ENCODE measurements around the gene CCR9. TPM values are rescaled to one million over a fixed set of nuclear protein-coding genes. Genes with fewer than 3 reads are reported as not detected.

Gene CCR9
- total RNA-seq, 2 experiments from 2014 or later = 0.32 TPM; not detected in 1

GRCh38 chr3:45911511-45912226, 25.3 kb downstream of the CCR9 start:
- no peaks in the 10 kb centered on the region for H3K9me3 ChIP-seq (ENCODE audit: low read length)

GRCh38 chr3:45912435-45912834, 26.1 kb downstream of the CCR9 start:
- intact Hi-C loops (cut with micrococcal nuclease; ENCODE audit: unreplicated experiment) = no loop called here
- Histone ChIP-seq H3K36me3 (ENCODE audit: insufficient read depth, low read length) (no peaks in the 10 kb centered on the region), H2AFZ (ENCODE audit: low read length) (no peak overlapping the region), H3K27ac (ENCODE audit: low read depth, low read length, poor library complexity, severe bottlenecking) (no peak overlapping the region), H3K9me2 (ENCODE audit: insufficient read depth, low read length) (no peaks in the 10 kb centered on the region), H3K4me1 (ENCODE audit: insufficient read depth, low read length, poor library complexity, severe bottlenecking) (no peaks in the 10 kb centered on the region), H3K4me2 (ENCODE audit: low read length) (no peak overlapping the region), H4K20me1 (ENCODE audit: insufficient read depth, low read length) (no peaks in the 10 kb centered on the region), H3K9me3 (ENCODE audit: low read length) (no peaks in the 10 kb centered on the region), H3K4me3 (ENCODE audit: low read depth, low read length, poor library complexity, severe bottlenecking) (no peak overlapping the region), H3K79me2 (ENCODE audit: insufficient read depth, low read depth, low read length) (no peaks in the 10 kb centered on the region)
- TF ChIP-seq EZH2phosphoT487 (IDR thresholded peaks at IDR 0.05; ENCODE audit: borderline replicate concordance, low read depth, low read length) (no peak), CTCF (conservative IDR thresholded peaks at IDR 0.05; ENCODE audit: low read length) (no peak)
- CTCF ChIA-PET (ENCODE audit: unreplicated experiment) = no interaction called here
- BruUV-seq (replicated peaks) = no TSS peak
- POLR2A ChIA-PET = no interaction called here
- no peak for DNase-seq (ENCODE audit: low spot score)

More at GRCh38 chr3:45911511-45912226, 25.3 kb downstream of the CCR9 start:
- POLR2A ChIA-PET = interaction anchor here (0.5 kb wide), 1 partner anchor 187 kb away, joined by 3 read pairs; no protein-coding TSS in a partner anchor
- no peak for DNase-seq (ENCODE audit: low spot score)
- H3K36me3 ChIP-seq (ENCODE audit: insufficient read depth, low read length) = no peaks in the 10 kb centered on the region
- no peak overlapping the region for H3K27ac ChIP-seq (ENCODE audit: low read depth, low read length, poor library complexity, severe bottlenecking)
- H3K4me2 ChIP-seq (ENCODE audit: low read length) = no peak overlapping the region
- no peaks in the 10 kb centered on the region for H4K20me1 ChIP-seq (ENCODE audit: insufficient read depth, low read length)
- no peak overlapping the region for H2AFZ ChIP-seq (ENCODE audit: low read length)
- no peak overlapping the region for H3K4me3 ChIP-seq (ENCODE audit: low read depth, low read length, poor library complexity, severe bottlenecking)
- BruUV-seq (replicated peaks) = no TSS peak
- no peaks in the 10 kb centered on the region for H3K79me2 ChIP-seq (ENCODE audit: insufficient read depth, low read depth, low read length)
- no peaks in the 10 kb centered on the region for H3K9me2 ChIP-seq (ENCODE audit: insufficient read depth, low read length)
- CTCF ChIA-PET (ENCODE audit: unreplicated experiment) = no interaction called here
- no peaks in the 10 kb centered on the region for H3K4me1 ChIP-seq (ENCODE audit: insufficient read depth, low read length, poor library complexity, severe bottlenecking)
- TF ChIP-seq EZH2phosphoT487 (IDR thresholded peaks at IDR 0.05; ENCODE audit: borderline replicate concordance, low read depth, low read length) = no peak
- TF ChIP-seq CTCF (conservative IDR thresholded peaks at IDR 0.05; ENCODE audit: low read length) = no peak
- intact Hi-C loops (cut with micrococcal nuclease; ENCODE audit: unreplicated experiment) = no loop called here

GRCh38 chr3:45914362-45915058, 28.2 kb downstream of the CCR9 start:
- Histone ChIP-seq H3K4me1 (ENCODE audit: insufficient read depth, low read length, poor library complexity, severe bottlenecking) (no peaks in the 10 kb centered on the region), H3K79me2 (ENCODE audit: insufficient read depth, low read depth, low read length) (no peaks in the 10 kb centered on the region), H3K36me3 (ENCODE audit: insufficient read depth, low read length) (no peaks in the 10 kb centered on the region), H3K9me2 (ENCODE audit: insufficient read depth, low read length) (no peaks in the 10 kb centered on the region), H2AFZ (ENCODE audit: low read length) (no peak overlapping the region), H3K4me3 (ENCODE audit: low read depth, low read length, poor library complexity, severe bottlenecking) (no peak overlapping the region), H4K20me1 (ENCODE audit: insufficient read depth, low read length) (no peaks in the 10 kb centered on the region), H3K4me2 (ENCODE audit: low read length) (no peak overlapping the region), H3K27ac (ENCODE audit: low read depth, low read length, poor library complexity, severe bottlenecking) (no peak overlapping the region), H3K9me3 (ENCODE audit: low read length) (no peaks in the 10 kb centered on the region)
- ChIA-PET POLR2A (no interaction called here), CTCF (ENCODE audit: unreplicated experiment) (no interaction called here)
- no TSS peak for BruUV-seq (replicated peaks)
- TF ChIP-seq CTCF (conservative IDR thresholded peaks at IDR 0.05; ENCODE audit: low read length) (no peak), EZH2phosphoT487 (IDR thresholded peaks at IDR 0.05; ENCODE audit: borderline replicate concordance, low read depth, low read length) (no peak)
- no peak for DNase-seq (ENCODE audit: low spot score)
- intact Hi-C loops (cut with micrococcal nuclease; ENCODE audit: unreplicated experiment) = no loop called here

All from OCI-LY7 (cell line).